B cell (primary cell): ENCODE data around the gene ARPP21.

Experiments
- EZH2 ChIP-seq: IDR thresholded peaks from 2 replicates; pipeline ENCODE4 v1.6.1; 2012; ENCODE audit warnings: borderline replicate concordance, low read depth, mild to moderate bottlenecking, moderate library complexity, low read length; ENCODE audit not compliant: insufficient read depth, poor library complexity, severe bottlenecking
- TF ChIP-seq, protein P1 (sequence below): fragments of 200-600 bp; IDR thresholded peaks from one replicate; pipeline ENCODE4 v1.8.0; 2022; ENCODE audit warnings: antibody characterized with exemption, mild to moderate bottlenecking

DNA sequence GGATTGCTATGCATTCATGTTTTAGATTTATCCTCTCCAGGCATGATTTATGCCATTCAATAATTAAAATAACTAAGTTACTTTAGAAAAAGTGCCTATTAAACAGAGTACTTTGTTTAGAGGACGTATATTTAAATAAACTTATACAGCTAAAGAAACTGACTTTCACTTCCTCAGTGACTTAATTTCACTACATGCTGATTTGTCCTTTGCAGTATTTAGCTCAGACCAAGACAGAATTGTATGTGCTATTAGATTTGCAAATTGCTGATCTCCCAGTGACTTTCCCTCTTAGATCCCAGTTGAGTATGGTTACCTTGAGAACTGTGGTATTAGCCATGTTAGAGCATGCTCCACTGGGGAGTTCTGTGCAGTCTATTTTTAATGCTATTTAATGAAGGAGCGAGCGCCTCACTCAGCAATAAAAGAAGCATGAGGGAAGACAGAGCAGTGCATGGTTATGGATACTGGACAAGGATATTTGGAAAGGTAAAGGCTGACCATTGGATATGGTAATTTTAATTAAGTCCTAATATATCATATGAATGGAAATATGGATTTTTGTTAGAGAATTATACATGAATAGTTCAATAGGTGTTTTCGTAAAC, 2.7 kb downstream of the ARPP21 start:
- TF ChIP-seq, protein P1, sequence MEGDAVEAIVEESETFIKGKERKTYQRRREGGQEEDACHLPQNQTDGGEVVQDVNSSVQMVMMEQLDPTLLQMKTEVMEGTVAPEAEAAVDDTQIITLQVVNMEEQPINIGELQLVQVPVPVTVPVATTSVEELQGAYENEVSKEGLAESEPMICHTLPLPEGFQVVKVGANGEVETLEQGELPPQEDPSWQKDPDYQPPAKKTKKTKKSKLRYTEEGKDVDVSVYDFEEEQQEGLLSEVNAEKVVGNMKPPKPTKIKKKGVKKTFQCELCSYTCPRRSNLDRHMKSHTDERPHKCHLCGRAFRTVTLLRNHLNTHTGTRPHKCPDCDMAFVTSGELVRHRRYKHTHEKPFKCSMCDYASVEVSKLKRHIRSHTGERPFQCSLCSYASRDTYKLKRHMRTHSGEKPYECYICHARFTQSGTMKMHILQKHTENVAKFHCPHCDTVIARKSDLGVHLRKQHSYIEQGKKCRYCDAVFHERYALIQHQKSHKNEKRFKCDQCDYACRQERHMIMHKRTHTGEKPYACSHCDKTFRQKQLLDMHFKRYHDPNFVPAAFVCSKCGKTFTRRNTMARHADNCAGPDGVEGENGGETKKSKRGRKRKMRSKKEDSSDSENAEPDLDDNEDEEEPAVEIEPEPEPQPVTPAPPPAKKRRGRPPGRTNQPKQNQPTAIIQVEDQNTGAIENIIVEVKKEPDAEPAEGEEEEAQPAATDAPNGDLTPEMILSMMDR, result no peak
- TF ChIP-seq EZH2, result no peak
